CD4-positive, alpha-beta T cell treated with Interleukin-17A for 1 hour (primary cell): Measurements from ENCODE around the gene ZSCAN21.
"Not testable (repeated sequence)": the region's sequence is repeated elsewhere in the genome, so short reads cannot be mapped to it uniquely, and the experiment has no call there.

ENCODE experiments used
- DNase-seq: peaks from one replicate; pipeline ENCODE4 v3.0.0-alpha.2; 2020

The ZSCAN21 gene

DNA sequence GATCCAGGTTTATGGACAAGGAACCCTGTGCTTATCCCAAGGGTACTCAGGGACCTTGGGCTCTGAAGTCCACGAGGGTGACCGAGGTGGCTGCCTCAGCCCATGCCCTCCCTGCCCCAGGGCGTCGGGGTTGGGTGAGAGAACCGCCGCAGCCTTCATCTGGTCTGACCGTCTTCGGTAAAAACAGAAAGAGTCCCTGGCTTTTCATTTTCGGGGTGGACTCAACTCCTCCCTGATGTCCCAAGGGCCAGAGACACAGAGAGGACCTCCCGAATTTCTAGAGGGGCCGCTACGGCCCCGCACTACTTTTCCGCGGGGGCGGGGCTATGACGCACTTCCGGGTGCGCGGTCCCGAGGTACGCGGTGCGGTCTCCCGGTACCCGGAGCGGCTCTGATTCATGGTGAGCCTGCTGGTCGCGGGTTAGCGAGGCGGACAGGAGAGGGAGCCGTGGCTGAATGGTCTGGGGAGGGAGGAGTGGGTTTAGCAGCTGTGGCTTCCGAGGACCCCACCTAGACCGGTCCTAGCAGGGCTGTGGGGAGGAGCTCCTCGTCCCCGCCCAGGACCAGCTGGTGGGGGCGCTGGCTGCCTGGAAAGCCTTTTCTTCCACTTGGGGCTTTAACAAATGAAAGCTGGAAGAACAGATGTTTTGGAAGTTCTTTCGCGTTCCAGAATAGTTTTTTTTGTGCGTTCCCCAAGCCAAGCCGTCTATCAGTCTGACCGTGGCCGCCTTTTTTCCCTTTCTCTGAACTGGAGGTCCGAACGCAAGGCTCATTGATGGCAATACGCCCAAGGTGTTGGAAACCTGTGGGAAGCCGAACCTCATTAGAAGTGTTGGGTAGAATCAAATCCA, at the start of gene ZSCAN21:
Gene ZSCAN21, plus strand, starts transcription at position 334 of the 851 bp plus-strand sequence. CDS start 7,233 bp downstream, outside the sequence.
- peak; percentile 83 for DNase-seq

DNA sequence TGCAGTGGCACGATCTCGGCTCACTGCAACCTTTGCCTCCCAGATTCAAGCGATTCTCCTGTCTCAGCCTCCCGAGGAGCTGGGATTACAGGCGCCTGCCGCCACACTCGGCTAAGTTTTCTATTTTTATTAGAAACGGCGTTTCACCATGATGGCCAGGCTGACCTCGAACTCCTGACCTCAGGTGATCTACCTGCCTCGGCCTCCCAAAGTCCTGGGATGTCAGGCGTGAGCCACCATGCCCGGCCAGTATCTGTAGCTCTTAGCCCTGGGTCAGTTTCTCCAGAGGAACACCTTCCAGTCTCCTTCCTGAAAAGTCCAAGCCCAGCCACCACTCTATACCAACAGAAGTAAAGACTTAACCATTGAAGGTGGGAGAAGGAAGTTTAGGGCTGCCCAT, 49.3 kb upstream of the ZSCAN21 start:
- DNase-seq: no peak

DNA sequence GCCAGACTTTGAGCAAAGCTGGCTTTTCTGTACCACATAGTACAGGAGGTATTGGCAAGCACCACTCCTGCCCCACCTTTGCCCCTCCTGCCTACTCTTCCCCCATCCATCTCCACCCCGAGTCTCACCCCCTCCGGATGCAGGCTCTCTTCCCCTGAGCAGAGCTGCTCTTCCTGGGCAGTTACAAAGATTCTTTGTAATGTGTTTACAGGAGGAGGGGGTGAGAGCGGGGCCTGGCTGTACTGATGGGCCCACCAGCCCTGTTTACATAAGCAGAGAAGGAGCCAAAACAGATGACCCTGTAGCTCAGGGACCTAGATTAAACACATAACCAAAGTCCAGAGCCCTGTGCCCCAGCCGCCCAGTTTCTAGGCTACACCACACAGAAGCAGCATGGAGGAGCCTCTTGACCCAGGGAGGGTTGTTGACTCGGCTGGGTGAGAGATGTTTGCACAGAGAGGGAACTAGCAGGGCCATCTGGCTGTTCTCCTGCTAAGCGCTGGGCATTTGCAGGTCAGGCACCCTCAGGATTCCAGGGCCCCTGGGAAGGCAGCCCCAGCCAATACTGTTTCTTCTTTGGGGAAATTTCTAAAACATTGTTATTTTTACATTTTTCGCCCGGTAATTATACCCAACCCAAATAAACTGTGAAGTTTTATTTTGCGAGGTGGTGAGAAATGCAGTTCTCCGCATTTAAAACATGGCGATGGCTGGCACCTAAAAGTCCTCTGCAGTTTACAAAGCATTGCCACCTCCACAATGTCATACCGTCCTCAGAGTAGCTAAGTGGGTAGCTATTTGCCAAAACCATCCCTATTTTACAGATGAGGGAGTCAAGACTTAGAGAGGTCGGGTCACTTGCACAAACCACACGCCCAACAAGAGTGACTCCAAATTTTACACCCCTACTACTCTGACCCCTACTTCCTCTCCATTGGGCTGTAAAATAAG, 45.6 kb upstream of the ZSCAN21 start:
- no peak for DNase-seq

DNA sequence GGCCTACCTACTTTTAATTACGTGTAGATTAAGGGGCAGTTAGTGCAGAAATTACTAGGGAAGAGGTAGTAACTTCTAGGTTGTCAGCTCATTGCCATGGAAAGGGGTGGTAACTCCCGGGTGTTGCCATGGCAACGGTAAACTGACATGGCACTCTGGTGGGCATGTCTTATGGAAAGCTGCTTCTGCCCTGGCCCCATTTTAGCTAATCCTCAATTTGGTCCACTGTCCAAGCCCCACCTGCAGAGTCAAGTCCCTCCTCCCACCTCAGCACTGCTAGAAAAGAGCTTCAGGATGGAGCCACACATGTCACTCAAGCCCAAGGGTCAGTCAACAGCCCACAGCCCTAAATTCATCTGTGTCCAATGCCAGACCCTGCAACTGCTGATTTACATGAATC, 41.7 kb upstream of the ZSCAN21 start:
- no peak for DNase-seq

DNA sequence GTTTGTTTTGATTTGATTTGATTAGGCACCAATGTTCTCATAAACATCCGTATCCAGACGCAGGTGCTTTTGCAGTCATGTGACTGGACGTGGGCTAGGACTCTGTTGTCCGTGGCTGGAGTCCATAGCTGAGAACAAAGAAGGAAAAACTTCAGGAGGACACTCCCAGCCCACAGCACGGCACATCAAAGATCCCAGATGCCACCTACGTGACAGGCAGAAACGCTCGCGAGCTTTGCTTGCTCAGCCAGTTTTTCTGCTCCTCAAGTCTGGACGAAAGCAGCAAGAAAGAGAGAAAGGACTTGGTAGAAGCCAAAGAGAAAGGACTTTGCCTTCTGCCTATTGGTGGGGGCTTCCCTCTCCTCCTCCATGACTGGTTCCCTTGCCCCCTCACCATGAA, 41.0 kb upstream of the ZSCAN21 start:
- DNase-seq: no peak

DNA sequence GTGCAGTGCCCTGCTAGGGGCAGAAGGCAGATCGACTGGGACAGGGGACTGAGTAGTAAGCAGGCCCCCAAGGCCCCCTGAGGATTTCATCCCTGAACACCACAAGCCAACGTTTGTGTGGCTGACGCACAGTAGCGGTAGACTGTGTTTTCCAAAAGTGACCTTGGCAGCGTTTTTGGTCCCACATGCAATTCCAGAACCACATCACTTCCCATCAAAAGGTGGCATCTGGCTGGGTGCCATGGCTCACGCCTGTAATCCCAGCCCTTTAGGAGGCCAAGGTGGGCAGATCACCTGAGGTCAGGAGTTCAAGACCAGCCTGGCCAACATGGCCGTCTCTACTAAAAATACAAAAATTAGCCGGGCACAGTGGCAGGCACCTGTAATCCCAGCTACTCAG, 39.6 kb upstream of the ZSCAN21 start:
- DNase-seq: not testable (repeated sequence)

DNA sequence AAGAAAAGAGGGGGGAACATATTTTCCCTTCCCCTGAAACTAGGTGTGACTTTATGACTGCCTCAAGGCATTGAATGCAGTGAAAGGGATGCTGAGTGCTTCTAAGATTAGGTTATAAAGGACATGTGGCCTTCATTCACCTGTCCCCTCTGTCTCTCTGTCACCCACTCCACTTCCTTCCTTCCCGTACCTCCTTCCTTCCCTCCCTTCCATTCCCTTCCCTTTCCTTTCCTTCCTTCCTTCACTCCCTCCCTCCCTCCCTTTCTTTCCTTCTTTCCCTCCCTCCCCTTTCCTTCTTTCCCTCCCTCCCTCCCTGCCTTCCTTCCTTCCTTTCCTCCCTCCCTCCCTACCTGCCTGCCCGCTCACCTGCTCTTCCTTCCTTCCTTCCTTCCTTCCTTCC, 38.7 kb upstream of the ZSCAN21 start:
- no peak for DNase-seq

DNA sequence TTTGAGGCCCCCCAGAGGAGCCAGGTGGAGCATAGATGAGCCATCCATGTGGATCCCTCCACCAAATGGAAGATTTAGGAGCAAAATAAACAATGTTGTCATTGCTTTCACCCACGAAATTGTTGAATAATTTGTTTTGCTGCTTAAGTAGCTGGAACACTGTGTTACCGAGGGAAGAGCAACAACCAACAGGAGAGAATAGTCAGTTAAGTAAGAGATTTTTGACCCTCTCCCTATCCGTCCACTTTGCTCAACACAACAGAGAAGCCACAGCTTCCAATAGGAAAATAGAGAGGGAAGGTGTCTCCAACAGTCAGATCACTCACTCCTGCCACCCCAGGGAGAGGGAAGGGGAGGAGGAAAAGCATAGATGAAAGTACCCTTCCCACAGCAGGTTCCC, 38.1 kb upstream of the ZSCAN21 start:
- DNase-seq: no peak

DNA sequence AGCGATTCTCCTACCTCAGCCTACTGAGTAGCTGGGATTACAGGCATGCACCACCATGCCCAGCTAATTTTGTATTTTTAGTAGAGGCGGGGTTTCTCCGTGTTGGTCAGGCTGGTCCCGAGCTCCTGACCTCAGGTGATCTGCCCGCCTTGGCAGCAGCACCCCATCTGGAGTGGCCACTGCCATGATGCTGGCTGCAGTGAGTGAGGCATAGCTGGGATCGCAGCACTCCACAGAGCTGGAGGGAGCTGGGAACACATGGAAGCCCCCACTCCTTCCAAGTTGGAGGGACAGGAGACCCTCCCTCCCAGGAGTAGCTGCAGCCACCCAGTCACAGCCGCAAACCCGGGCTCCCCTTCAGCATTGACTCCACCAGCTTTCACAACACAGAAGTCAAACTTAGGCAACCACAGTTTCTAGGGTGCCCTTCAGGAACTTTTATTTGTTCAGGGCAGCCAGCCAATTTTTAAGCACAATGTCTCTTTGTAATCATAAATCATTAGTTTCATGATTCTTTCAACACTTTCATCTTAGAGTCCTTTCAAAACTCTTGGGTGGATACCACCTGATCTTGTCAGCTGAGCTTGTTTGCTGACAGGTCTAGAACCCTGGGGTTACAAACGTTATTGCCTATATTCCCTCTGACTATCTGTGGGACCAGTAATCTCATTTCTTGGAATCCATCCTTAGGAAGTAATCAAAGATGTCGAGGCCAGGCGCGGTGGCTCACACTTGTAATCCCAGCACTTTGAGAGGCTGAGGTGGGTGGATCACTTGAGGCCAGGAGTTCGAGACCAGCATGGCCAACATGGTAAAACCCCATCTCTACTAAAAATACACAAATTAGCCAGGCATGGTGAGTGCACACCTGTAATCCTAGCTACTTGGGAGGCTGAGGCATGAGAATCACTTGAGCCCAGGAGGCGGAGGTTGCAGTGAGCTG, 36.9 kb upstream of the ZSCAN21 start:
- DNase-seq: not testable (repeated sequence)

DNA sequence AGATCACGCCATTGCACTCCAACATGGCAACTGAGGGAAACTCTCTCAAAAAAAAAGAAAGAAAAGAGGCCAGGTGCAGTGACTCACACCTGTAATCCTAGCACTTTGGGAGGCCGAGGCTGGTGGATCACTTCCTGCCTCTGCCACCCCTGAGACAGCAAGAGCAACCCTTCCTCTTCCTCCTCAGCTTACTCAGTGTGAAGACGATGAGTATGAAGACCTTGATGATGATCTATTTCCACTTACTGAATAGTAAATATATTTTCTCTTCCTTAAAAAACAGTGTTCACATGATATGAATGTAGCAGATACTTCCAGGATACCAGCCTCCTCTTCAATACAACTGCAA, 36.3 kb upstream of the ZSCAN21 start:
- DNase-seq: peak; percentile 14

DNA sequence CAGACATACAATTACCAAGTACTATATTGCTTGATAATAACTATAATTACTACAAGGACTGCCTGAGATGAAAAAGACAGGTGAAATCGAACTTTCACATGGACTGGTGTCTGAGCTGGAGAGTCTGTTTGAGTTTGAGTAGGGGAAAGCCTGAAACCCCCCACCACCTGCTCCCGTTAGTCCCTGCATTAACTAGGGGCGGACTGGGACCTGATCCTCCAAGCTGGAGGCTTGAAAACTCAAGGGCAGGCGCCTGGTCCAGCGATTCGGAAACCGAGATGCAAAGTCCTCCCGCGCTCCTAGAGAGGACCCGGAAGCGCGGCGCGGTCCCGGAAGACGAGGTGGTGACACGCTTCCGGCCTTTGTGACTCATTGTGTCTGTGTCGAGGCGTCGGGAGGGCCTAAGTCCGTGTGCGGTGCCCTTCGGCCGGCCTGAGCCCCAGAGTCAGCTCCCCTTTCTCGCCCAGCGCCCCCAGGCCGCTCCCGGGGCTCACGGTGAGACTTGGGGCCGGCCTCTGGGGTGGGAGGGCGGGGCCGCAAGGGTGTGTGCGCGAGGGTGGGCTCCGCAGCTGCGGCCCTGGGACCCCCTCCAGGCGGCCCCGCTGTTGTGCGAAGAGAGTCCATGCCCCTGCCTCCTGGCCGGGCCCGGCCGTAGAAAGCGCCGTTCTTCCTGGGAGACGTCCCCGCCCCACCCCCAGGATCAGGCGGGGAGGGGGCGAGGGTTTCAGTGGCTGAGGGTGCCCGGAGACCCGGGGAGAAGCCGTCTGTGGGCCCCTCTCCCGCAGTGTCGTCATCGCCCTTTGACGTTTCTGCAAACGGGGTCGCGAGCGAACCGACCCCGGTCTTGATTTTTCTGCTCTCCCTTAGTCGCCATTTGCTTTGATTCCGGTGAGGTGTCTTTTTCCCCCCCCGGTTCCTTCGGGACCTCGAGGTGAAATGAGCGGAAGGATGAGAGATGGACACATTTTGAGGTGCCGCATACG, 34.1 kb upstream of the ZSCAN21 start, which contains the start of gene ZKSCAN1:
Gene ZKSCAN1, plus strand, starts transcription at position 365 of the 983 bp plus-strand sequence. CDS start 7,911 bp downstream, outside the sequence.
- peak; percentile 90 for DNase-seq

DNA sequence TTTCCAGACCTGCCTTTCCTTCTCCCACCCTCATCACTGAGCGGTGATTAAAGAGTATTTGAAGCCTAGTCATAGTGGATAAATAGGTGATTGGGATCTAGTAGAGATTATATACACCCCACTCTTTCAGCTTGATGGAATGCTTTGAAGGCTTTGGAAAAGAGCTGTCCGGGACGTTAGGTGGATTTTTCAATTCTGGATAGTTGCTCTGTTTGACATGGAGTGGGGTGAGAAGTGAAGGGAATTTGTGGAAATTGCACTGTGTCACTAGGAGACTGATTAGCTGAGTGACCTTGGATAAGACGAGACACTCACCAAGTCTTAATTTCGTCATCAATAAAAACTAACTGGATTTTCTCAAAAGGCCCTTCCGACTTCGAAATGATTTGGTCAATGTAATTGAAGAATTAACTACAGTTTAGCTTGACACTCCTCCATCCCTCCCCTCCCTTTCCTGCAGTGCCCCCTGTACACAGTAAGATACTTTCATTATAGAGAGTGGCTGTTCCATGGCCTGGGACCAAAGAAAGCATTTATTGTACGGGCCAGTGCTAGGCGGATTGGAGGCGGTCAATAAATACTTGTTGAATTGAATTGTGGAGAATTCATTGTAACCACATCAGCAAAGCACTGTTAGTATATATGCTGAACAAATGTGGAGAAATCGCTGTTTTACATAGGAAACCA, 33.2 kb upstream of the ZSCAN21 start:
- peak; percentile 13 for DNase-seq

DNA sequence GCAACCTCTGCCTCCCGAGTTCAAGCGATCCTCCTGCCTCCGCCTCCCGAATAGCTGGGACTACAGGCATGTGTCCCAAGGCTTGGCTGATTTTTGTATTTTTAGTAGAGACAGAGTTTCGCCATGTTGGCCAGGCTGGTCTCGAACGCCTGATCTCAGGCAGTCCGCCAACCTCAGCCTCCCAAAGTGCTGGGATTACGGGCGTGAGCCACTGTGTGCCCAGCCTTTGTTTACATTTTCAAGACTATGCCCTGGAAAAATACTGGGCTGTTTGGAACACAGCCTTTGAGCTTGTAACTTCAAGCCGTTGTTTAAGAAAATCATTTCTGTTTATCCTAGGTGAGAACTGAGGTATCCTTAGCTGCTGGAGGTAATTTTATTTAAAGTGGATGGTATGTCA, 32.3 kb upstream of the ZSCAN21 start:
- DNase-seq: no peak

DNA sequence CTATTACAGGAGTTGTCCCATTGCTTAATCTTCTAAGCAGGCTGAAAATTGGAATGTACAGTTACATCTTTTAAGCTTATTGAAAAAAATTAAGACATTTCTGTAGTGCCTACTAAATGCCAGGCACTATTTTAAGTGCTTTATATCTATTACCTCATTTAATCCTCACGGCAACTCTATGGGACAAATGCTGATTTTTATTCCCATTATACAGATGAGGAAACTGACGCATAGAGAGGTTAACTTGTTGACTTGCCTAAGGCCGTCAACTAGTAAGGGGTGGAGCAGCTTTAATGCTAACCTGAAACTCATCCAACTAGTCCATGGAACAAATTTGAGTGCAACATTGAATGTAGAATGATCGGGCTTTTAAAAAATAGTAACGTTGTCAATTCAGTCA, 31.7 kb upstream of the ZSCAN21 start:
- DNase-seq: no peak

DNA sequence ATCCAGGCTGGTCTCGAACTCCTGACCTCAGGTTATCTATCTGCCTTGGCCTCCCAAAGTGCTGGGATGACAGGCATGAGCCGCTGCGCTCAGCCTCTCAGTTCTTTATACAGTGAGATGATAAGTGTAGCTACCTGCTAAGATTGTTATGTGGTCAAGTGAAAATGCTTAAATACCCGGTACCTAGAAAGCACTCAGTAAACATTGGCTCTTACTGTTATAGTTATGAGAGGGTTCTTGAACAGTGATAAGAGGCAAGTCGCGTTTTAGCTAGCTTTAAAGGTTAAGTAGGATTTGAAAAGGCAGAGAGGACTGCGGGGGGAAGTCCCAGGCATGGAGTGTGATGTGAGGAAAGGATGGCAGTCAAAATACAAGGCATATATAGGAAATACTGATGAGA, 29.7 kb upstream of the ZSCAN21 start:
- DNase-seq: no peak

DNA sequence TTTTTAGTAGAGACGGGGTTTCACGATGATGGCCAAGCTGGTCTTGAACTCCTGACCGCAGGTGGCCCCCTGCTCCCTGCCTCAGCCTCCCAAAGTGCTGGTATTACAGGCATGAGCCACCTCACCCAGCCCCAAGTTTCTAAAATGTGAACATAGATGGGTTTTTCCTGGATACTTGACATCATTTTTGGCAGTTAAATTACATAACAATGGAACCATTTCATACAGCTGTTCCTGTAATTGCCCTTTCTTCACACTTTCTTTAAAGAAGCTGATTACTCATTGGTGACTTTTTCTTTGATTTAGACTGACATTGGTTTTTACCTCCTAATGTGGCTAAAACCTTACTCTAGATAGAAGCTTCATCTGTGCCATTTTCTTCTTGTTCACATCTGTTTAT, 28.3 kb upstream of the ZSCAN21 start:
- DNase-seq: no peak

DNA sequence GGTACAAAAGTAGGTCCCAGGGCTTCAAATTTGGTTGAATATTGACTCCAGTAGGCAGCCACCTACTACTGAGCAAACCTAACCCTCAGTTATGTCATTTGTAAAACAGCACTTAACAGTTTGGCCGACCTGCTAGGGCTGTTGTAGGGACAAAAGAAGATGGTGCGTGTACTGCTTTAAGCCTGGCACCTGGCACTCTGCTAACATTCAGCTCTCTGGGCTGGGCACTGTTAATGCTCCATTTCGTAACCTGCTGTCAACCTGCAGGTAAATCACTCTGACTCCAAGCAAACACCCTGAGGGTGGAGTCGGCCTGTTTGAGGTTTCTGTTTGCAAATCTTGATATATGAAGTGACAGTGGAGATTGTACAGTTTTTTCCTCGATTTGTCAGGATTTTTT, 27.0 kb upstream of the ZSCAN21 start:
- DNase-seq: no peak

DNA sequence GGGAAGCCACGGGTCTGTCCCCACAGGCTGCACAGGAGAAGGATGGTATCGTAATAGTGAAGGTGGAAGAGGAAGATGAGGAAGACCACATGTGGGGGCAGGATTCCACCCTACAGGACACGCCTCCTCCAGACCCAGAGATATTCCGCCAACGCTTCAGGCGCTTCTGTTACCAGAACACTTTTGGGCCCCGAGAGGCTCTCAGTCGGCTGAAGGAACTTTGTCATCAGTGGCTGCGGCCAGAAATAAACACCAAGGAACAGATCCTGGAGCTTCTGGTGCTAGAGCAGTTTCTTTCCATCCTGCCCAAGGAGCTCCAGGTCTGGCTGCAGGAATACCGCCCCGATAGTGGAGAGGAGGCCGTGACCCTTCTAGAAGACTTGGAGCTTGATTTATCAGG, 26.0 kb upstream of the ZSCAN21 start:
- no peak for DNase-seq

DNA sequence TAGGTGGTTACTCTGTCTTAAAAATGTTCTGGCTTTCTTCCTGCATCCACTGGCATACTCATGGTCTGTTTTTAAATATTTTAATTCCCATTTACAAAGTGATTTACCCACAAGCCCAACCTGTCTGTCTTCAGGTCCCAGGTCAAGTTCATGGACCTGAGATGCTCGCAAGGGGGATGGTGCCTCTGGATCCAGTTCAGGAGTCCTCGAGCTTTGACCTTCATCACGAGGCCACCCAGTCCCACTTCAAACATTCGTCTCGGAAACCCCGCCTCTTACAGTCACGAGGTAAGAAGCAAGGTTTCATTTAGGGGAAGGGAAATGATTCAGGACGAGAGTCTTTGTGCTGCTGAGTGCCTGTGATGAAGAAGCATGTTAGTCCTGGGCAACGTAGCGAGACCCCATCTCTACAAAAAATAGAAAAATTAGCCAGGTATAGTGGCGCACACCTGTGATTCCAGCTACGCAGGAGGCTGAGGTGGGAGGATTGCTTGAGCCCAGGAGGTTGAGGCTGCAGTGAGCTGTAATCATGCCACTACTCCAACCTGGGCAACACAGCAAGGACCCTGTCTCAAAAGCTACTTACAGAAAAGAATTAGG, 25.5 kb upstream of the ZSCAN21 start:
- DNase-seq: no peak

DNA sequence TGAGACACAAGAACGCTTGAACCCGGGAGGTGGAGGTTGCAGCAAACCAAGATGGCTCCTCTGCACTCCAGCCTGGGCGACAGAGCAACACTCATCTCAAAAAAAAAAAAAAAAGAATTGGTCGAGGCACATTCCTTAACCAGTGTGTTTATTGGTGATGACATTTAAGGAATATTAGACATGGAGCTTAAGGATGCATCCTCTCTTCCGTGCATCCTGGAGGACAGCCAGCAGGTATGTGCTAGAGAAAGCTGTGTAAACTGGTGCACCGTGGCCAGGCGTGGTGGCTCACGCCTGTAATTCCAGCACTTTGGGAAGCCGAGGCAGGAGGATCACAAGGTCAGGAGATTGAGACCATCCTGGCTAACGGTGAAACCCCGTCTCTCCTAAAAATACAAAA, 22.4 kb upstream of the ZSCAN21 start:
- DNase-seq: no peak
